NCI-H2171 treated with DMSO at 0.1 percent for 48 hours (cell line): ENCODE results near the gene HLA-DOA.

Source experiments
- DNase-seq: peaks from one replicate; lab custom pipeline; 2025; lab: John Stamatoyannopoulos, UW

The HLA-DOA gene

DNA sequence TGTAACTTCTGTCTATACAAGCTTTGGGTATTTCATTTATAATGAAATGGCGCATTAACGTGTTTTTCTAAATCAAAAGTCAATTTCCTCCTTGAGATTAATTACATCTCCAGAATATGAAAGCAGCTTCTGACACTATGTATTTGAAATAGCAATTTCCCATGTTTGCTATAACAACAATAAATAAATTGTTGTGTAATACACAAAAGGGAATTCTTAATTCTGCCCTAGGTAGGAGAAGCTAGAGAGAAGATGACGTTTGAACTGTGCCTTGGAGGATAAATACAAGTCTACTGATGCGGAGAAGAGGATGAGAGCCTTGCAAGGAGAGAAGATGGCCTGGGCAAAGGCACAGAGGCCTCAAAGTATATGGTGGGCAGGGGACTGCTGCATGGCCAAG is 7.6 kb upstream of the HLA-DOA start:
- no peak for DNase-seq

DNA sequence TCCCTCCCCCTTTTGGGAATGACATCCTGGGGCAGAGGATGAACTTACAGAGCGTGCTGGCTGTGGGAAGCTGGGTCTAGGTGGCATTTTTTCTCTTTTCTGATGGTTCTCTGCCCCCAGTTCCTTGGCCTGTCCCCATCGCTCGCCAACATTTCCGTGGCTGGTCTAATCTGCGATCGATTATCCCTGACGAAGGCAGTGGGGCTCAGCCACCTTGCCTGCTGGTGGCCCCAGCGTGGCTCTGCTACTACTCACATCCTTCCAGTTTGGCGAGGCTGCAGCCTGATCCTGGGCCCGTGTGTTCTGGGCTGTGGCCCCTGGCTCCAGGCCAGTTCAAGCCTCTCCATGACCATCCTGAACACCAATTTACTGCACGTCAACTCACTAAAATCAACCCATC is 6.4 kb upstream of the HLA-DOA start:
- DNase-seq = no peak

DNA sequence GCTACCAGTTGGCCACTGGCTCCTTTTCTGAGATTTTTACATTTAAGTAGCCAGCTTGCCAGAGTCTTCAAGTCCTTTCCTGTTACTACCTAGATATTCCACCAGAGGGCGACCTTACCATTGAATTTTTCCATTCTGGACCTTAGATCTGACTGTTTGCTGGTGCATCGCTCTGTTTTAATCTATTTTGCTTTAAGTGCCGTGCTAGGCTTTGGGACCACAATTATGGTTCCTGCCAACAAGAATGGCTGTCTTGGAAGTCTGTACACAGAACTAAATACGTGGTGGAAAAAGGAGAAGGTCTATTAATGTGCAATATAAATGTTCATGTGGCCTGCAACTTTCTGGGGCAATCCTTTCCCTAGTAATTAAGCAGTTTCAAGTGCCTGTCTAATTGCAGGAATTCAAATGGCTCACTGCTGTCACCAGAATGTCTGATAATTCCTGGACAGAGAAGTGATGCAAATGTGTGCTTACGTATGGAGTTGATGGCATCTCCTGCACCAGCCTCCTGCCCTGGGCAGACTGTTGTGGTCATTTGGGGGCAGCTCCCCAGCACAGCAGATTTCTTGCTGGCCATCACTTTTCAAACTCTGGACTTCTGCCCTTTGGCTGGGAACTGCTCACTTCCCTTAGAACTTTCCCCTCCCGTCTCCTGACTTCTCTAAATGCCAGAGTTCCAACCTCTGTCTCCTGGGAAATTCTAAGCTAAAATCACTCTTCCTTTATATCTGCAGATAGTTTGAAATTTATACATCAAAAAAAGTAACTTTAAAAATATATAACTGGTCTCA is 5.6 kb upstream of the HLA-DOA start:
- DNase-seq = peak; percentile 78

DNA sequence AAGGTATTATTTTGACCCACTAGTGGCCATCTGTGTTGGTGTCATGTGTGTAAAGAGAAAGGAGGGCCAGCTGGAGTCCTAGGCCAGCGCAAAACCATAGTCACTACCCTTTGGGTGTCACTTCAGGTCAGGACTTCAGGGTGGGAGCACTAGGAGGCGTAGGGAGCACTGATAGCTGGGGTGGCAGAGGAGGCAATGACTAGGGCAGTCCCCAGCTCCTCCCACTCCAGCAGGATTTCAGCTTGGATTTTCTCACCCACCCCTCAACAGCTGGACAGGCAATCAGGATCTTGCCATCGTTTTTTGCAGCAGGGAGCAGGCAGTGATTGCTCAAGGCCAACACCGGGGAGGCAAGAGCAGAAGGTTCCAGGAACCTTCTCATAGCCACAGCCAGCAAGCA is 4.2 kb upstream of the HLA-DOA start:
- DNase-seq = no peak

DNA sequence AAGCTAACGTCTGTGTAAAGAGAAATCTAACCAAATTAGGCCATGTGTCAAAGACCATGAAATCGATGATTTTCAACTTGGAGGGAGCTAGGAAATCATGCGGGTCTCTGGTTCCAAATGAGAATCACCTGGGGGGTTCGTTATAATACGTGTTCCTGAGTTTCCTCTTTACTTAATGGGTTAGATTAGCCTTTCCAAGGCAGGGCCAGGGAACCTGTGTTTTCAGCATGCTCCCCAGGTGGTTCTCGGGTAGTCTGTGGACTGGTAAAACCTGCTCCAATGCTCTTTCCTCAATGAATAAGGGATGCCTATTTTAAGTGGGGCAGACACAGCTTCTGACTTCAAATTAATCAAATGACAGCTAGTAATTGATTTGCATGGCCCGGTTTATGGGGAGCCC is 965 bp upstream of the HLA-DOA start:
- DNase-seq = no peak

GRCh38 chr6:33007831-33008400 is 1.5 kb downstream of the HLA-DOA start:
- no peak for DNase-seq

GRCh38 chr6:33004940-33005339 is 4.5 kb downstream of the HLA-DOA start:
- no peak for DNase-seq

DNA sequence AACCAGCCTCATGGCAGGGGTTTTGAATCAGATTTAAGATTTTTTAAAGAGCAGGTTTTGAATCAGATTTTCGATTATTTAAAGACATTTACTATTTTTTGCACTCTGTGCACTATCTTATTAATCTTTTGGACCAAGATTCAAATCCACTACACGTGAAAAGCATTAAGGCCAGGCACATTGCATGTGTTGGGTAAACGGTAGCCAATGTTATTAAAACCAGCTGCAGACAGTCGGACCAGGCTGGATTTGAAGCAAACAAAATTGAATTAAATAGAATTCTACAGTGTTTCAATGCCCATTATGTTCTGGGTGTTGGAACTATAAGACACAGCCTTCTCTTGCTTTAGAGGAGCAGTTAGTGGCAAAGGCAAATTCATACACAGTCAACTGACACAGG is 7.7 kb downstream of the HLA-DOA start:
- DNase-seq = no peak

DNA sequence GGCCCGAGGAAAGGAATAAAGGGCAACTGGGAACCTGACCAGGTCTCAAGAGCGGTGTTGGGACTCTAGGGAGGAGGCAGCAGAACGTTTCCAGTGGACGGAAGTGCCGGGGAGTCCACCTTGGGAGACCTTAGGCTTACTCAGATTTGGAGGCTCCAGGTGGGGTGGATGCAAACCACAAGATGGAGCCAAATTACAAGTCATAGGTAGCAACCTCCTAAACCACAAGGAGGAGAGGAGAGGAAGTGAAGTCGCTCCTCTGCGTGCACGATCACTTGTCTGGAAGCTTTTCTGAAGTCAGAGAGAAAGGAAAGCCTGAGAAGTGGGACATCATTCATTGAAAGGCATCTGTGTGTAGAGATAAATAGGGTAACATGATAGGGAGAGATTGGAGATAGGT is 9.3 kb downstream of the HLA-DOA start:
- DNase-seq = peak; percentile 31

GRCh38 chr6:32995448-32995847 is 13.9 kb downstream of the HLA-DOA start:
- no peak for DNase-seq

DNA sequence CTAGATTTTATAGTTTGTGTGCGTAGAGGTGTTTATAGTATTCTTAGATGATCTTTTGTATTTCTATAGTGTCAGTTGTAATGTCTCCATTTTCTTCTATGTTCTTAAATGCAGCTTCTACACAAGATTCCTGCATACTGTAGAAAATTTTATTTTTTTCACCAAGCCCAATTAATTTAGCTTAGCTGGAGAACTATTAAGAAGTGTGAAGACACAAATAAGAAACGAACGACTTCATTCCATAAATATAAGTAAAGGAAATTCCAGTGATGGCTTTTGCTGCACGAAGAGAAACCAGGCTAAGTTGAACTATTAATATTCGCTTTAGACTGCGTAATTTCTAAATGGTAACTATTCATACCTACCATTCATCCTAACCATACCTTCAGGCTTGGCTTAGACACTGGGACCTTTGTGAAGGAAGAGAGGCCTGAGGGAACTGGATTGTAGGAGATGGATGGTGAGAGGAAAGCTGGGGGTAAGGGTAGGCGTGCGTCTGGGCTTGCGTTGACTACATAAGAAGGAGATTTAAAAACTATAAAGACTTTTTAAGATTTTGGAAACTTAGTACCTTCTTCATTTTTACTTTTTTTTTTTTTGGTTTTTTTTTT is 15.9 kb downstream of the HLA-DOA start:
- no peak for DNase-seq

DNA sequence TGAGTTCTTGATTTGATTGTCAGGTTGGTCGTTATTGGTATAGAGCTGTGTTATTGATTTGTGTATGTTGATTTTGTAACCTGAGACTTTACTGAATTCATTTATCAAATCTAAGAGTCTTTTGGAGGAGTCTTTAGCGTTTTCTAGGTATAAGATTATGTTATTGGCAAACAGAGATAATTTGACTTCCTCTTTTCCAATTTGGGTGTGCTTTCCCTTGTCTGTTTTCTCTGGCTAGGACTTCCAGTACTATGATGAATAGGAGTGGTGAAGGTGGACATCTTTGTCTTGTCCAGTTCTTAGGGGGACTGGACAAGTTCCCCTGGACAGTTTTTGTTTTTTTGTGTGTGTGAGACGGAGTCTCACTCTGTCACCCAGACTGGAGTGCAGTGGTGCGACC is 17.4 kb downstream of the HLA-DOA start:
- no peak for DNase-seq

DNA sequence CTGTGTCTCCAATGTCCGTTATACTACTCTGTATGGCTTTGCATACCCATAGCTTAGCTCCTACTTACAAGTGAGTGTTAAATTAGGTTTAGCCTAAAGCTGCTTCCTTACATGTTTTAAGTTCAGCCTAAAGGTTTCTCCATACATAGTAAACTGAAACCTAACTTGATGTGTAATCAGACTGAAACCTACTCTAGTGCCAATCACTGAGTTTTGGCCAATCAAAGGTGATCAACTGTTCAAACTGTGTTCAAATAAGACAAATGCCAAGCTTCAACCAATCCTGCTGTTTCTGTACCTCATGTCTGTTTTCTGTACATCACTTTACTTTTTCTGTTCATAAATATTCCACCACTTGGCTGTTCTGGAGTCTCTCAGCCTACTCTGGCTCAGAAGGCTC is 20.0 kb downstream of the HLA-DOA start:
- no peak for DNase-seq

DNA sequence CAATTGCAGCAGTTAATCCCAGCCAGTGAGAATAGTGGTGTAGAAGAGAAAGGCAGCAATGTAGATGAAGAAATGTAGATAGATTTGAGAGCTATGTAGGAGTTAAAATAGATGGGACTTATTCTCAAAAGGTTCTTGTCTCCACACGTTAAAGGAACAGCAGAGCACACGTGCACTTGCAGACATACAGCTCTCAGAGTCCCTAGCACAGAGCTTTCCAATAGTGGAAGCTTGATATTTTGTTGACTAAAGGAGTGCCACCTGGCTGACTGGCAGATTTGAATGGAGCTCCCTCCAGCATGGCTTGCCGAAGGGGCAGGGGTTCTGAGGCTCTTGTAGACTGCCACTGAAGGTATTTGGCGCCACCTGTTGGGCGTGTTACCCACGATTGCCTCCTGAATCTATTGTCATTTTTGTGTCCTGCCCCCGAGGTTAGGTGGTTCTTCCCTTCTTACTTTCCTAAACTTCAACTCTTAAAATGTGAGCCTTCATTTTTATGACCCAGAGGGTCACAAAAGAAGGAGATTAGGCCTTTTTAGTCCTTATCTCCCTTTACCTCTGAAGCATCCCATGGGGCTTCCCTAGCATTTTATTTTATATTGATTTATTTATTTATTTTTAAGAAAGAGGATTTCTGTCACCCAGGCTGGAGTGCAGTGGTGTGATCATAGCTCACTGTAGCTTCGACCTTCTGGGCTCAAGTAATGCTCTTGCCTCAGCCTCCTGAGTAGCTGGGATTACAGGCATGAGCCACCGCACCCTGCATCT is 24.6 kb downstream of the HLA-DOA start:
- peak; percentile 91 for DNase-seq

DNA sequence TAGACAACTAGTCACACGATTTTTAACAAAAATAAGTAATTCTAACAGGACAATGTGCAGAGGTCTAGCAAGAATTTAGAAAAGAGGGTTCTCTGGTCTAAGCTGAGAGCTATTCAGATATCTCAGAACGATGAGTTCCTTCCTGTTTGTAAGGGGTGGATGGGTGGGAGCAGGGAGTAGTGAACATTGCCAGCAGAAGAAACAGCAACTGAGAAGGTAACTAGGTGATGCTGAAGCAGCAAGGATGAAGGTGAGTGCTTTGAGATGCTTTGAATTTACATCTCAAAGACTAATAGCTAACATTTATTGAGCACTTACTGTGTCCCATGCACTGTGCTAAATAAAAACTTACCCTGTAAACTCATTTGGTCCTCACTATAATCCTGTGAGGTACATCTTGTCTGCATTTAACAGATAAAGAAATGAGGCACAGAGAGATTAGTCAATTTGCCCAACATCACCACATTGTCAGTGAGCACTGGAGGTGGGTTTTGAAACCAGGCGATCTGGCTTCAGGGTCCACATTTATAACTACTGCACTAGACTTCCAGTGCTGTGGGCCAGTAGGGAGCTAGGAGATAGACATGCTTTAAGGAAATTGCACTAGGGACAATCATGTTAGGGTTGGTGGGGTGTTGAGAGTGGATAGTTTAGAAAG is 25.3 kb downstream of the HLA-DOA start:
- no peak for DNase-seq

- no peak for DNase-seq
These were observed 25.9 kb downstream of the HLA-DOA start for GRCh38 chr6:32983493-32983848.

DNA sequence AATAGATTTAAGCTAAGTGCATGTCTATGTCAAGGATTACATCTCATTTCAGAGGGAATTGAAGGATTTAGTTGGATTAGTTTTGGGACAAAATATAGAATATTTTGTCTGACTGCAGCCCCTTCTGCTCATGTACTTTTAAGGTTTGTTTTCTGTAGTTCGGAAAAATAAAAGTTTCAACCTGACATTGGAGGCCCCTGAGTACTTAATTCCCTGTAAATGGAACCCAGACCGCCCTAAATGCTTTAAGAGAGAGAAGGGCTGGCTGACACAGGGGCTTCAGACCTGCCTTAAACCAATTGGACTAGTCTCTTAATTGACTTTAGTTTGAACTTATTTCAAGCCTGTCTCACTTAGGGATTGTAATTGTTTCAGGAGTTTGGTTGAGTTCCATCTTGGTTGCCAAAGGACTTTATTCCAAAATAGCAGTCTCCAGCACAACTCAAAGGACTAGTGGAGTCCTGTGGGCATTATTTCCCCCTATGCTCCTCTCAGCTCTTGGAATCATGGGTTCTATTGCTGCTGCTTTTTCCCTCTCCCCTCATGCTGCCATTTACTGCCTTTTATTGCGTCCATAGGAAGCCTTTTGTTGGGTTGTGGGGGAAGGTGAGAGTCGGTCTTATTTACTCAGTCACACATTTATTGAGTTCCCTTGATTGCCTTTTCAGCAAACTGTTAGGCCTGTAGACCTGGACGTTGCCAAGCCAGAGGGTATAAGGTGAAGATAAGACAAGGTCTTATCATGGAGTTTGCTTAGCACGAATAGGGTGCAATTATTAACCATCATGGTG is 26.5 kb downstream of the HLA-DOA start:
- DNase-seq = peak; percentile 50

GRCh38 chr6:32982084-32982701 is 27.2 kb downstream of the HLA-DOA start:
- peak; percentile 79 for DNase-seq

- DNase-seq = no peak
These were observed 28.8 kb downstream of the HLA-DOA start for GRCh38 chr6:32980488-32981038.

GRCh38 chr6:32979720-32980487 is 29.5 kb downstream of the HLA-DOA start:
- no peak for DNase-seq
